Activated naive CD4-positive, alpha-beta T cell (primary cell): ENCODE data around the gene SLC12A3.

Experiments used
- DNase-seq, 4 experiments: peaks; one replicate each; lab custom pipeline; 2025; lab: John Stamatoyannopoulos, UW

SLC12A3 gene

DNA sequence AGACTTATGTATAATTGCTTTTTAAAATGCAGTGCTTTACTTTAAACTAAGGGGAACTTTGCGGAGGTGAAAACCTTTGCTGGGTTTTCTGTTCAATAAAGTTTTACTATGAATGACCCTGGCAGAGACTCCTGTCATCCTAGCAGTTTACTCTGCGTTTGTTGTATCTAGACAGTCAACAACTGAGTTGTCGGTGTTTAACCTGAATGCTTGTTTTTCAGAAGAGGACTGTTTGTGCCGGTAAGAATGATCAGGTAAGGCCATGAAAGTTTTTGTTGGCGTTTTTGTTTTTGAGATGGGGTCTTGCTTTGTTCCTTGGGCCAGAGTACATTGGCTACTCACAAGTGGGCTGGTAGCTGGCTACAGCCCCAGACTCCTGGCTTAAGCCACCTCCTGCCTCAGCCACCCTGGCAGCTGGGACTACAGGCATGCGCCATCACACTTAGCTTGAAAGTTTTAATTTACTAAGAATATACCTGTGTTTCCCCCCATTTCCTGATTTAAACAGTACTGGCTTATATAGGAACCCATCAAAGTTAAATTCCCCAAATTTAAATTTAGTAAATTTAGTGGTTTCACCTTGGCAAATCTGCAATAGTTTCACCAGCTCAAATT, 78.9 kb downstream of the SLC12A3 start:
- DNase-seq = no peak

DNA sequence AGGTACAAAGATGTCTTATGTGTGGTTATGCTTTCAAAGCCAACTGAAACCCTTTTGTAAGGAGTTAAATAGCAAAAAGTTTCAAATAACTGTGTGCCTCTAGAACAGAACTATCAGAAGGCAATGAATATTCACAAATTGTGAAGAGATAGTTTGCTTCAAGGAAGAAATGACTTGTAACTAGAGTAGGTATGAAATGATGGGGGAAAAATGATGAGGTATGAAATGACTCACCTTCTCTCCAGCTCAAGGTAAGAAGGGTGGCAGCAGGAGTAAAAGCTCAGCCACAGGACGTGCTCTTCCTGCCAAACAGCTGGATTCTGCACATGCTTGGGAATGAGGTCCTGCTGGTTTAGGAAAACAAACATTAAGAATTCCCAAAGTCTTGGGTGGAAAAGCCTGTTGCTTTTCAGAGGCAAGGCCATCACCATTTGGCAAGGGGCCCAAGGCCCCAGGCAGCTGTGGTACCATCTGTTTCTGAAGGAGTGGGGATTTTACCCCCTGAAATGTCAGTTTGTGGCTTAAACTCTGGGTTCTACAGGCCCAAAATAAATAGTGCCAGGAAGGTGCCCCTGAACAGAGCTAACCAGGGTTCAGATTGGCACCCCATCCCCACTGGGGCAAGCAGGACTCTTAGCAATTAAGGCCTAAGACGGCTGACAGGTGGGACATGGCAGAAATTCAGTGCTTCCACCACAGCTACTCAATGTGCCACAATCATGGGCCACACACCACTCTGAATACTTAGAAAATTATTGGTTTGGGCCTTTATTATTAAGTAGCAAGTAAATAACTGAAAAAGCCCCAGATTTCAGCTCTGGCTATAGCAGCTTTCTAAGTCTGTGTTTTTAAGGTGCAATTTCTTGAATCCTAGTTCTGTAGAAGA, 80.2 kb downstream of the SLC12A3 start:
- DNase-seq = no peak

- no peak for DNase-seq
These were observed 81.0 kb downstream of the SLC12A3 start for GRCh38 chr16:56945847-56946527.

GRCh38 chr16:56946767-56947603, 82.0 kb downstream of the SLC12A3 start:
- no peak for DNase-seq

GRCh38 chr16:56947604-56947995, 82.6 kb downstream of the SLC12A3 start:
- DNase-seq = no peak

- no peak for DNase-seq
These were observed 83.2 kb downstream of the SLC12A3 start for GRCh38 chr16:56948234-56948633.

DNA sequence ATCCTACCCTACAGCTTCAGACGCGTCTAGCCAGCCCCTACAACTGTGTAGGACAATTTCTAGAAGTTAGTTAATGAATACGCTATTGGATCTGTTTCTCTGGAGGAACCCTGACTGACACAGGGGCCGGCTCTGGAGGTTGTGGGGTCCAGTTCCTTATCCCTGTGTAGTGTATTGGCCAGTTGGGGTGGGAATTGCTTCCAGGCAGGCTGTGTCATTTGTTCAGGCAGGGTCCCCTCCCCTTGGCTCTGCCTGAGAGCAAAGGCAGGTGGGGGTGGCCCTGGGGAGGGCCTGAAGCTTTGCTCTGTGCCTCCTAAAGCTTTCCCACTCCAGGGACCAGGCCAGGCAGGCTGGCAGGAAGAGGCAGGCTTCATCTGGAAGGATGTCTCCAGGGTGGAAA, 85.0 kb downstream of the SLC12A3 start:
- no peak for DNase-seq

DNA sequence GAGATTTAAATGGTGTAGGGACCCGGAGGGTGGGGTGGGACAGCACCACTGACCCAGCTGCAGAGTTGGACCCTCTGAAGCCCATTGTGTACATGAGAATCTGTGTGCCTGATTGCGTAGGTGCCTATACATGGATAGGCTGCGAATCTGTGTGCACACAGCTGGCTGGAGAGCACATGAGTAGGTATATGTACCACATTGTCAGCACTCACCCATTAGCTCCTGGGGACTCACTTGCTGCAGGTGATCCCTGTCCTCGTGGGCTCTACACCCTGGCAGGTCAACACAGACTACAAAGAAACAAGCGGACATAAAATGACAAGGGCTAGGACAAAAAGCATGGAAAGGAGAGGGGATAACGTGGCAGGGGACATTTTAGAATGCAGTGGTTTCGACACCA, 85.4 kb downstream of the SLC12A3 start:
- no peak for DNase-seq

DNA sequence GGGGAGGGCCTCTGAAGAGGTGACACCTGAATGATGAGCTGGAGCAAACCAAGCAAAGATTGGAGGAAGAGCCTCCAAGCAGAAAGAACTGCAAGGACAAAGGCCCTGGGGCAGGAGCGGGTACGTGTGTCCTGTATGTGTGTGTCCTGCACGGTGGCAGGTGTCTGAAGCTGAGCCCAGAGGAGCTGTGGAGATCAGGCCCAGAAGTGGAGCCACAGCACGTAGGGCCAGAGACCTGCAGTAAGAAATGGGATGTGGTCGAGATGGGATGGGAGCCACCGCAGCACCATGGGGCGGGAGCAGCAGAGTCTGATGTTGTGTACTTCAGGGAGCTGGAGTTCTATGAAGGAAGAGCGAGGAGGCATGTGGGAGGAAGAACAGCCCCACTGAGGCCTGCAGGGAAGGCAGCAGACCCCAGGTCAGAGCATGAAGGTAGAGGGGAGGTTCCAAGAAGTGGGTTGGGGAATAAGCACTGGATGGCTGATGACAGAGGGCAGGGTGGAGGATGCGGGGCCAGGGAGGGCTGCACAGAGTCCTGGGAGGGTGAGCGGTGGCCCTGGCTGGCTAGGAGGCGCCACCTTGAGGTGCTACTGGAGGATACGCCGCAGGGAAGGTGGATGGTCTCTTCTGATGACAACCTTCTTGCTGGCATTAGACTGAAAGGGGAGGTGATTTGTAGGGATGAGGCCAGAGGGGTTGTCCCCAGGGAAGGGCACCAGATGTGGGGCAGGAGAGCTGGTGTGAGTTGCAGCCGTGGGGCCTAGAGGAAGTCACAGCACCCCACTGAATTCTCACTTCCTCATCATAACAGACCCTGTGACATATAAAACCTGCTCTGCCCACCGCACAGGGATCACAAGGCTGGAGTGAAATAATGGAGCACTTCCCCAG, 86.1 kb downstream of the SLC12A3 start:
- DNase-seq = peak in 3 of 4 experiments; percentile 5 to 16 (median 15)

GRCh38 chr16:56953006-56953405, 88.0 kb downstream of the SLC12A3 start:
- DNase-seq = no peak

GRCh38 chr16:56956076-56956475, 91.1 kb downstream of the SLC12A3 start:
- no peak for DNase-seq

DNA sequence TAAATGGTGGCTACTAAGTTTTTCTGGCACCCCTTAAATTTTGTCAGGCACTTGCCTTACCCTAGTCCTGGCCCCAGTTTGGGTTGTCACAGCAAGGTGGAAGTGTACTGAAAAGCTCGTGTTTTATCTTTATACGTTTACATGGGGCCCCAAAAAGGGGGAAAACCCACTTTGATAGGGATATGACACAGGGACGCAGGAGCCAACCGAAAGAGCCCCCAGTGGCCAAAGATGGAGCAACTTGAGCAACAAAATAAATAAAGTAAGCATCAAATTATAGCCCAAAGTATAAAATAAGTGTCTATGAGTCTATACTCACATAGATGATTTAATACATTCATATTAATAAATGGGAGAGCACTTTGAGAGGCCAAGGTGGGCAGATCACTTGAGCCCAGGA, 91.7 kb downstream of the SLC12A3 start:
- no peak for DNase-seq

DNA sequence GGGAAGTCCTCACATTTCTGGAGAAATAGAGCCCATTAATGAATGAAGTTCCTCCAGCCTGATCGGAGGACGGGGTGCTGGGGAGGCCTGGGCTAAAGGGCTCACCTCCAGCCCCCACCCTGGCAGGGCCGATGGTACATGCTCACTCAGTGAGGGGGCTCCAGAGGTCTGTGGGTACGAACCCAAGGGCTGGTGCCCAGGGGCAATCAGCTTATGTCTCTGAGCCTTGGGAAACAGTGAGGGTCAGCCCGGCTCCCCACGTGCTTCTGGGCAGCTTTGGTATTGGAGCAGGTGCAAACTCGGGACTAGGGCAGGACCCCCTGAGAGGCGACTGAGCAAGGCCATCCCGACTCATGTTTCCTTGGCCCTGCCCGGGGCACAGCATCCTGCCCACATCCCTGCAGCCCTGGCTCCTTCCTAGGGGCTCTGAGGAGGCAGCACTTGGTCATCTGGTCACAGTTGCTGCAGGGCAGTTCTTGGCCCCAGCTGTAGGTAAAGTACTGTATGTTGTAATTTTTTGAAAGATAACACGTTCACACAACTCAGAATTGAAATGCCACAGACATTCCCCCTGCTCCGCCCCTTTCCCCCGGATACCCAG, 95.8 kb downstream of the SLC12A3 start:
- DNase-seq = no peak

DNA sequence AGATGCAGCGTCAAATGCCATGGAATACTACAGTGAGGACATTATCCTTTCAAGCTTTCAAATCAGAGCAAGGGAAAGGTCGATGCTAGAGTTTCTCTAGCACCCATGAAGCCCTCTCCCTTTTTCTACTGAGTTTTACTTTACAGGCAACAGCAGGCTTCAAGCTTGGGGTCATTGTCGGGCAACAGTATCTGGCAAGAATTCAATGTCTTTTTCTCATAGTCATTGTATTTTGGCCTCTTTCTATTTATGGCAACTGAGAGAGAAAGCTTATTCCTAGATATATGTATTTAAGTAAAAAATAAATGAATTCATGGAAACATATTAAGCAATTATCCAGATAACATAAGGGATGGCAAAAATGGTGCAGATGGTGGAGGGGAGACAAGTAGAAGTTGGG, 96.4 kb downstream of the SLC12A3 start:
- no peak for DNase-seq

DNA sequence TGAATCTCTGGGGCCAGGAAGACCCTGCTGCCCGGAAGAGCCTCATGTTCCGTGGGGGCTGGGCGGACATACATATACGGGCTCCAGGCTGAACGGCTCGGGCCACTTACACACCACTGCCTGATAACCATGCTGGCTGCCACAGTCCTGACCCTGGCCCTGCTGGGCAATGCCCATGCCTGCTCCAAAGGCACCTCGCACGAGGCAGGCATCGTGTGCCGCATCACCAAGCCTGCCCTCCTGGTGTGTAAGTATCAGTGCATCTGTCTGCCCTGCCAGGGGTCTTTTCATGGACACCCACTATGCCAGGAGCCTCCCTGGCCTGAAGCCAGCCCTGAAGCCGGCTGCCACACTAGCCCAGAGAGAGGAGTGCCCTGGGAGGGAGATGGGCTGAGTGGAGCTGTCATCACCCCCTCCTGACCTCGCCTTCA, 96.9 kb downstream of the SLC12A3 start, which contains the start of gene CETP:
Gene CETP (plus strand): TSS at position 100 of the 431 bp plus-strand sequence. CDS start 30 bp downstream, at position 130.
- DNase-seq = no peak

DNA sequence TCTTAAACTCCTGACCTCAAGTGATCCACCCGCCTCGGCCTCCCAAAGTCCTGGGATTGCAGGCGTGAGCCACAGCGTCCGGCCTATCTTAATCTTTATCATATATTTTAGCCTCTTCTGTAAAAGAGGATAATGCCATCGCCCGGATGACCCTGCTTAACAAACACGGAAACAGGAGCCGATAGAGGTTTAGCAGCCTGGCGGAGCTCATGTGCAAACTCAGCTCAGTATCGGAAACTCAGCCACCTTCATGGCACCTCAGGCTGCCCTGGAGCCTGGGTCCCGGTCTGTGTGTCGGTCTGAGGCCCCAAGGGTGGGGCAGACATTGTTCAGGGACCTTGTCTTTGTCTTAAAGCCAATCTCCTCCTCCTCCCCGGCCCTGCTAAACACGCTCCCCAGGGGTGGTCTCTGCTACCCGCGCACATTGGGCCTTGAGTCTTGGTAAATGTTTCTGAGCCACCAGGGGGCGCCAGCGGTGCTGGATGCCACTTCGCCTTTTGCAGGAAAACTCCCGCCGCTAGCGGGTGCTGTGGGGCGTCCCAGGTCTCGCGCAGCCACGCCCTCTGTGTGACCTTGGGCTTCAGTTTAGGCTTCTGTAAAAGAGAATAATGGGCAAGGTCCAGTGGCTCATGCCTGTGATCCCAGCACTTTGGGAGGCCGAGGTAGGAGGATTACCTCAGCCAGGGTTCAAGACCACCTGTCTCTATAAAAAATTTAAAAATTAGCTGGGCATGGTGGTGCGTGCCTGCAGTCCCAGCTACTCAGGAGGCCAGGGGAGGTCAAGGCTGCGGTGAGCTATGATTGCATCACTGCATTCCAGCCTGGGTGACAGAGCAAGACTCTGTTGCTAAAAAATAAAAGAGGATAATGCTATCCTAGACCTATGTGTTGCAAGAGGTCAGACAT, 99.5 kb downstream of the SLC12A3 start:
- DNase-seq = peak; percentile 95 to 97 (median 96)
